Measurements from ENCODE around the gene UQCR10. TPM values are rescaled to one million over a fixed set of nuclear protein-coding genes. Genes with fewer than 3 reads are reported as not detected.

UQCR10 gene
- total RNA-seq, 1 experiment from 2014 or later, result 119 TPM

- no peak for DNase-seq (ENCODE audit: low read depth, low spot score)
- H3K27me3 ChIP-seq (ENCODE audit: insufficient read depth, low read length), result no peaks in the 10 kb centered on the region
- no peak overlapping the region for H3K9ac ChIP-seq (ENCODE audit: low read length)
- no peaks in the 10 kb centered on the region for H4K20me1 ChIP-seq (ENCODE audit: insufficient read depth)
- no peaks in the 10 kb centered on the region for H3K9me2 ChIP-seq (ENCODE audit: insufficient read depth)
- ChIA-PET CTCF (no interaction called here), RAD21 (ENCODE audit: low non-redundant PET in 1 of 2, low total read pairs in 2 of 2, uncharacterized antibody in 2 of 2, unreplicated experiment in 2 of 2) (no interaction called here), POLR2A (no interaction called here)
- peaks cover 11 to 24% of the 10 kb centered on the region in 2 experiments; a peak in 3 of 4 replicates for H3K36me3 ChIP-seq (ENCODE audit: control insufficient read depth in 1 of 2, insufficient read depth in 2 of 2, low read length in 2 of 2)
- BruUV-seq (replicated peaks), result no TSS peak
- no peak for ATAC-seq
- no peak overlapping the region for H3K4me3 ChIP-seq (replicated peaks in 1 of 2; ENCODE audit: low read depth in 1 of 2, low read length in 2 of 2)
- no peaks in the 10 kb centered on the region for H3K9me3 ChIP-seq (ENCODE audit: control insufficient read depth in 1 of 2, insufficient read depth in 1 of 2, low read depth in 1 of 2, low read length in 2 of 2)
- no peak overlapping the region for H3K27ac ChIP-seq (ENCODE audit: low read depth, low read length)
- no peak overlapping the region for H2AFZ ChIP-seq (ENCODE audit: low read depth, low read length, poor library complexity, severe bottlenecking)
- no peak overlapping the region for H3K4me2 ChIP-seq (ENCODE audit: low read length)
- H3K4me1 ChIP-seq (ENCODE audit: control insufficient read depth in 1 of 2, insufficient read depth in 2 of 2, low read length in 2 of 2), result peaks cover 26 to 28% of the 10 kb centered on the region in 2 experiments
- no peaks in the 10 kb centered on the region for H3K79me2 ChIP-seq (ENCODE audit: insufficient read depth, low read length)
- intact Hi-C loops (cut with micrococcal nuclease), result no loop called here
- TF ChIP-seq ZNF274 (IDR thresholded peaks at IDR 0.05; ENCODE audit: low read depth, low read length) (no peak), CEBPB (IDR thresholded peaks at IDR 0.05; ENCODE audit: low read depth) (no peak), JUND (IDR thresholded peaks at IDR 0.05) (no peak), REST (IDR thresholded peaks at IDR 0.05; ENCODE audit: low read depth) (no peak), SIN3A (IDR thresholded peaks at IDR 0.05; ENCODE audit: low read depth) (no peak), ATF3 (IDR thresholded peaks at IDR 0.05) (no peak), SRF (IDR thresholded peaks at IDR 0.05; ENCODE audit: low read depth) (no peak), POLR2AphosphoS5 (IDR thresholded peaks at IDR 0.05; ENCODE audit: low read depth, low read length) (no peak), ELF1 (IDR thresholded peaks at IDR 0.05; ENCODE audit: borderline replicate concordance, low read depth) (no peak), ZFX (IDR thresholded peaks at IDR 0.05) (no peak), MAX (IDR thresholded peaks at IDR 0.05) (no peak), RAD21 (IDR thresholded peaks at IDR 0.05; ENCODE audit: low read depth) (no peak), CBX3 (IDR thresholded peaks at IDR 0.05; ENCODE audit: low read depth) (no peak)
Observed at GRCh38 chr22:29797351-29797750, 30.2 kb downstream of the UQCR10 start.

Data from HCT116 (cell line).